Uterus (tissue), 4 donors: Measurements from ENCODE around the gene RAI14. TPM values are rescaled to one million over a fixed set of nuclear protein-coding genes. Genes with fewer than 3 reads are reported as not detected.
"Not testable (repeated sequence)": the region's sequence is repeated elsewhere in the genome, so short reads cannot be mapped to it uniquely, and the experiment has no call there.

Experiments used
- DNase-seq, 2 donors: peaks; one replicate each; pipeline ENCODE4 v3.0.0-alpha.2; 2019 to 2020
- H3K27ac ChIP-seq, 2 donors: fragments of 200-600 bp; sonication (generic); 1 replicate in 1 of 2; 2 replicates in 1 of 2; pipeline ENCODE4 v1.5.1; 2016 to 2018
- H3K27me3 ChIP-seq, 2 donors: fragments of 200-600 bp; sonication (generic); one replicate each; pipeline ENCODE4 v1.5.1; 2018 to 2019; ENCODE audit warnings: control low read depth in 1 of 2
- H3K36me3 ChIP-seq, 2 donors: fragments of 200-600 bp; sonication (generic); one replicate each; pipeline ENCODE4 v1.5.1; 2019; ENCODE audit warnings: control low read depth in 1 of 2
- H3K4me1 ChIP-seq, 2 donors: fragments of 200-600 bp; sonication (generic); one replicate each; pipeline ENCODE4 v1.5.1; 2018 to 2019; ENCODE audit warnings: control low read depth in 1 of 2
- H3K4me3 ChIP-seq, 2 donors: fragments of 200-600 bp; sonication (generic); 1 replicate in 1 of 2; 2 replicates in 1 of 2; pipeline ENCODE4 v1.5.1; 2018 to 2019; ENCODE audit warnings: mild to moderate bottlenecking in 1 of 2
- H3K9me3 ChIP-seq, 2 donors: fragments of 200-600 bp; sonication (generic); one replicate each; pipeline ENCODE4 v1.5.1; 2019; ENCODE audit warnings: control low read depth in 1 of 2
- CTCF ChIP-seq, 4 experiments: fragments of 200-600 bp in 2 of 4; fragments of 450-650 bp in 2 of 4; sonication (generic) in 2 of 4; IDR thresholded peaks; one replicate each; pipeline ENCODE4 v1.5.1; 2016 to 2019; ENCODE audit warnings: antibody characterized with exemption in 4 of 4, mild to moderate bottlenecking in 2 of 4, moderate library complexity in 1 of 4
- POLR2A ChIP-seq, 2 donors: fragments of 450-650 bp; IDR thresholded peaks; one replicate each; pipeline ENCODE4 v1.6.1; 2016; ENCODE audit warnings: antibody characterized with exemption in 2 of 2, mild to moderate bottlenecking in 1 of 2, moderate library complexity in 1 of 2
- intact Hi-C: fragments of 100-400 bp; cut with DNase I; formaldehyde crosslinking; loops from one replicate; pipeline ENCODE4 v1.15.1; 2023; ENCODE audit warnings: low total_unique reads
- total RNA-seq, 4 donors: library from RNA; depleted of rRNA in 3 of 4; stranded (reverse); fragments of >200 nt in 3 of 4; gene quantifications; one replicate each; pipeline versions ENCODE4 v1.1.0 to v1.2.4, GENCODE V29; 2014 to 2023
- donor health status: DM: yes; HTN: yes; CAD: no.

The RAI14 gene
- total RNA-seq, 4 donors from 2014 or later = 32.4 to 264 (median 117) TPM

GRCh38 chr5:34722183-34722582 lies 66.1 kb downstream of the RAI14 start:
- no peak for TF ChIP-seq POLR2A (IDR thresholded peaks at IDR 0.05)
- no peak for TF ChIP-seq CTCF (IDR thresholded peaks at IDR 0.05)
- H3K36me3 ChIP-seq = no peaks in the 10 kb centered on the region
- no peak overlapping the region for H3K27ac ChIP-seq
- no peaks in the 10 kb centered on the region for H3K4me1 ChIP-seq
- no peak overlapping the region for H3K4me3 ChIP-seq
- intact Hi-C loops = no loop called here
- no peak for DNase-seq
- no peaks in the 10 kb centered on the region for H3K9me3 ChIP-seq
- no peaks in the 10 kb centered on the region for H3K27me3 ChIP-seq

DNA sequence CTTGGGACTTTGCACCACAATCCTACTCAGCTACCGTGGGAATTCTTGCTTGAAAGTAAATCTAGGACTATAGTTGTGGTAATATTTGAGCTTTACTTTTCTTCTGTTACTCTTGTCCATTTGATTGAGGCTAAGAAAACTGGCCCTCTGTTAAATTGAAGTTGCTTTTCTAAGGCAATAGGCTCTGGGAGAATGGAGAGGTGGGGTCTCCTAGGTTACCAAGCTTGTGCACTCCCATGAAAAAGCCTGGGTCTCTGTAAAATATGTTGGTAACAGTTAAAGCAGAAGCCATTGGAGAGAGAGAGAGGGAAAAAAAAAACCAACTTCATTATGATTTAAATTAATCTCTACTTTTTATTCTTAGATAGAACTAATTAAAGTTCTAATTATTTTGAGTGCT lies 68.6 kb downstream of the RAI14 start:
- H3K4me1 ChIP-seq = no peaks in the 10 kb centered on the region
- H3K9me3 ChIP-seq = no peaks in the 10 kb centered on the region
- no peak for DNase-seq
- H3K4me3 ChIP-seq = no peak overlapping the region
- H3K27me3 ChIP-seq = no peaks in the 10 kb centered on the region
- intact Hi-C loops = no loop called here
- TF ChIP-seq CTCF (IDR thresholded peaks at IDR 0.05) (no peak), POLR2A (IDR thresholded peaks at IDR 0.05) (no peak)
- H3K36me3 ChIP-seq = no peaks in the 10 kb centered on the region
- H3K27ac ChIP-seq = no peak overlapping the region

GRCh38 chr5:34727166-34727749 lies 71.1 kb downstream of the RAI14 start:
- intact Hi-C loops, H3K36me3 ChIP-seq, H3K9me3 ChIP-seq, H3K27me3 ChIP-seq, H3K4me1 ChIP-seq, DNase-seq, H3K4me3 ChIP-seq: not testable (repeated sequence)
- H3K27ac ChIP-seq = peak overlapping the region in 1 of 2 donors; percentile 2

DNA sequence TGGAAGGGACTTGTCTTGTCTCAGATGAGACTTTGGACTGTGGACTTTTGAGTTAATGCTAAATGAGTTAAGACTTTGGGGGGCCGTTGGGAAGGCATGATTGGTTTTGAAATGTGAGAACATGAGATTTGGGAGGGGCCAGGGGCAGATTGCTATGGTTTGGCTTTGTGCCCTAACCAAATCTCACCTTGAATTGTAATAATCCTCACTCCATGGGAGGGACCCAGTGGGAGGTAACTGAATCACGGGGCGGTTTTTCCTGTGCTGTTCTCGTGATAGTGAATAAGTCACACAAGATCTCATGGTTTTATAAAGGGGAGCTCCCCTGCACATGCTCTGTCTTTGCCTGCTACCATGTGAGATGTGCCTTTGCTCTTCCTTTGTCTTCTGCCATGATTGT lies 72.1 kb downstream of the RAI14 start:
- Histone ChIP-seq H3K4me1 (no peaks in the 10 kb centered on the region), H3K27me3 (no peaks in the 10 kb centered on the region), H3K36me3 (no peaks in the 10 kb centered on the region), H3K4me3 (no peak overlapping the region), H3K27ac (no peak overlapping the region), H3K9me3 (no peaks in the 10 kb centered on the region)
- DNase-seq = no peak
- no peak for TF ChIP-seq CTCF (IDR thresholded peaks at IDR 0.05)
- no peak for TF ChIP-seq POLR2A (IDR thresholded peaks at IDR 0.05)
- intact Hi-C loops = no loop called here

DNA sequence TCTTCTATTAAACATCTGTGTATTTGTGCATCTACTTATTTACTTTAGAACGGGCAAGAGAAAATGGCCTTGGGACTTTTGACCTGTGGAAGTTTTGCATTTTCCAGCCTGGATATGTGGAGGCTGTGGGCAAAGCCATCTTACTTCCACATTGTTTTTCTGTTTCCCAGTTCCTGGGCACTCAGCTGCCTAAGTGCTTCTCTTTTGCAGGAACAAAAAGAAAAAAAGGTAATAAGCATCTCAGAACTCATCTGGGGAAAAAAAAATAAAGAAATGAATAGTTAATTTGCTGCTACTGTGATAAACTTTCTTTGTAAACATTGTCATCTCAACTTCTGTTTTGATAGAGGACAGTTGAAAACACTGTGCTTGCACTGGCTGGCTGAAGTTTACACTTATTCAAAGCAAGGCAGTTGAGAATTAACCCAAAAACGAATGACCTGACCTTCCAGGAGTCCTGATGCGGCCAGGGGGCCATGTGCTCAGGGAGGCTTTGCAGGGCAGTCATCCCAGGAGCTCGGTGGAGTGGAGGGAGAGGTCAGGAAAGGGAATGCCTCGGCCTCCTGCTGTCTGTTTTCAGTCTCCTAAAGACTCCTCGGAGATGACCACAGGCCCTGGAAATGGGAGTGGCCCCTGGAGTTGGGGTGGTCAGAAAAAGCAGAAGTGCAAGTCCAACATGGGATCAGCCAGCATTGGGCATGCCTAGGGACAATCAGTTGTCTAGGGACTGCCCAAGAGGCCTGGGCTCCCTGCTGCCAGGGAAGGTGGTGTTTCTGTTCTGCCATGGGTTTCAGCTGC lies 75.5 kb downstream of the RAI14 start:
- no peak for DNase-seq
- intact Hi-C loops = no loop called here

More for the DNA sequence above, 75.5 kb downstream of the RAI14 start:
- Histone ChIP-seq H3K4me1 (no peaks in the 10 kb centered on the region), H3K4me3 (no peak overlapping the region), H3K27ac (peak overlapping the region; percentile 40 to 41), H3K27me3 (no peaks in the 10 kb centered on the region), H3K36me3 (no peaks in the 10 kb centered on the region), H3K9me3 (no peaks in the 10 kb centered on the region)
- TF ChIP-seq CTCF (IDR thresholded peaks at IDR 0.05) (no peak), POLR2A (IDR thresholded peaks at IDR 0.05) (no peak)
